ENCODE results near the gene NRG2.

NRG2 gene

DNA sequence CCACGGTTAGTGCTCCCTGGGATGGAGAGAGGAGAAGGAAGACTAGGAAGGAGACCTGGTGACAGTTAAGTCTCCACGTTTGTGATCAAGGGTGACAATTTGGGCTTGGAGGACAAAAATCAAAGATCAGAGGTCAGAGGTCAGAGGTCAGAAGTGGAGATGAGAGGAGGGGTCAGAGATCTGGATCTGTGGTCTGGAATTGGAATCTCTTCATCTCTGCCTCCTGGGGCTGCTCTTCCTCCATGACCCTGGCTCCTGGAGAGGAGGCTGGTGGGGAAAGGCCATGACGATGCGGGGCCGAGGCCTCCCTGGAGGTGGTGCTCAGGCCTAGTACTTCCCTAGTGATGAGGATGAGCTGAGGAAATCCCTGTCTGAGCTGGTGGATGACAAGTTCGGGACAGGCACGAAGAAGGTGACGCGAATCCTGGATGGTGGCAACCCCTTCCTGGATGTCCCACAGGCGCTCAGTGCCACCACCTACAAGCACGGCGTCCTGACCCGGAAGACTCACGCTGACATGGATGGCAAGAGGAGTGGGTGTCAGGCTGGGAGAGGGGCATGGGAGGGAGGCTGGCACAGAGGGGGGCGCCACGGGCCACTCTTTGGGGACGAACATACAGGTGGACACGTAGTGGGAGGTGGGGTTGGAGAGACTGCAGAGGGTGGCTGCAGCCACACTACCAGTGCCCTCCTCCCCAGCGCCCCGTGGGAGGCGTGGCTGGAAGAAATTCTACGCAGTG, 206.5 kb downstream of the NRG2 start:
- Histone ChIP-seq H3K36me3 (ENCODE audit: control insufficient read depth, insufficient read depth, low read length) (no peaks in the 10 kb centered on the region), H3K27me3 (ENCODE audit: control insufficient read depth, insufficient read depth, low read length) (no peaks in the 10 kb centered on the region), H3K4me3 (ENCODE audit: low read length) (no peak overlapping the region), H3K4me1 (ENCODE audit: control insufficient read depth, insufficient read depth, low read length) (no peaks in the 10 kb centered on the region), H3K27ac (ENCODE audit: low read length) (no peak overlapping the region), H3K9me3 (ENCODE audit: control insufficient read depth, insufficient read depth, low read length) (no peaks in the 10 kb centered on the region)
- no peak for DNase-seq (ENCODE audit: low read depth, low spot score)
- WGBS (ENCODE audit: insufficient coverage, insufficient read length), result no CpG with 5 or more reads among the region's 22 CpGs

GRCh38 chr5:139835656-139836055, 207.4 kb downstream of the NRG2 start:
- H3K27ac ChIP-seq (ENCODE audit: low read length), result no peak overlapping the region
- no peak overlapping the region for H3K4me3 ChIP-seq (ENCODE audit: low read length)
- H3K4me1 ChIP-seq (ENCODE audit: control insufficient read depth, insufficient read depth, low read length), result no peaks in the 10 kb centered on the region
- no peaks in the 10 kb centered on the region for H3K27me3 ChIP-seq (ENCODE audit: control insufficient read depth, insufficient read depth, low read length)
- no CpG with 5 or more reads among the region's 3 CpGs for WGBS (ENCODE audit: insufficient coverage, insufficient read length)
- no peaks in the 10 kb centered on the region for H3K36me3 ChIP-seq (ENCODE audit: control insufficient read depth, insufficient read depth, low read length)
- no peaks in the 10 kb centered on the region for H3K9me3 ChIP-seq (ENCODE audit: control insufficient read depth, insufficient read depth, low read length)
- no peak for DNase-seq (ENCODE audit: low read depth, low spot score)

DNA sequence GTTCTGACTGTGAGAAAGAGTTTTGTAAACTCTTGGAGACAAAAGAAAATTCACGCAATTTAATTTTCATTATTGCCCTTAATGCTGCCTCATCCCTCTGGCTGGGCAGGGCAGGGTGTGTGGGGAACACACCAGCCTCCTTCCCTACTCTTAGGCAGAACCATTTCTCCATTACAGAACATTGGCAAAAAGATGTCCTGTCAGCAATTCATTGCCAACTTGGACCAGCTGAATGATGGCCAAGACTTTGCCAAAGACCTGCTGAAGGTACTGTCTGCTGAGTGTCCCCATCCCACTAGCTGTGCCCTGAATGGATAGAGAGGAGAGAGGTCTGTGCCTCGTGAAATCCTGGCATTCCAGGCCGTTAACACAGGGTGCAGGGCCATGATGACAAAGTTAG, 209.6 kb downstream of the NRG2 start:
- no peak overlapping the region for H3K4me3 ChIP-seq (ENCODE audit: low read length)
- H3K36me3 ChIP-seq (ENCODE audit: control insufficient read depth, insufficient read depth, low read length), result no peaks in the 10 kb centered on the region
- no CpG with 5 or more reads among the region's 3 CpGs for WGBS (ENCODE audit: insufficient coverage, insufficient read length)
- H3K27me3 ChIP-seq (ENCODE audit: control insufficient read depth, insufficient read depth, low read length), result no peaks in the 10 kb centered on the region
- no peaks in the 10 kb centered on the region for H3K4me1 ChIP-seq (ENCODE audit: control insufficient read depth, insufficient read depth, low read length)
- H3K27ac ChIP-seq (ENCODE audit: low read length), result no peak overlapping the region
- no peak for DNase-seq (ENCODE audit: low read depth, low spot score)
- no peaks in the 10 kb centered on the region for H3K9me3 ChIP-seq (ENCODE audit: control insufficient read depth, insufficient read depth, low read length)

DNA sequence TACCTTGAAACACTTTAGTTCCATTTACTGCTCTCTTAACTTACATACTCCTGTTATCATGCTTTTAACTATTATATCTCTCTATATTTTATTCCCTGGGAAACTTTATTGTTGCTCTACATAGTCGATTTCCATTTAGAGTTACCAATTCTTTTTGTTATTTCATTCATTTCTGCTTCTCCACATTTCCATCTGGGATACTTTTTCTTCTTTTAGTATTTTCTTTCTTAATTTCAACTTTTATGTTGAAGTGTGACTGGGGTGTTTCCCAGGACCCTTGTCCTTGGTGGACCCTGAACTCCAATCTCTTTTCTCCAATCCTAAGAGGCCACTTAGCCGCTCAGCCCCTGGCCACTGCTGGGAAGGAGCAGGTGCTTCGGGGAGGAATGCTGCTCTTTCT, 211.5 kb downstream of the NRG2 start:
- H3K27me3 ChIP-seq (ENCODE audit: control insufficient read depth, insufficient read depth, low read length), result no peaks in the 10 kb centered on the region
- H3K9me3 ChIP-seq (ENCODE audit: control insufficient read depth, insufficient read depth, low read length), result no peaks in the 10 kb centered on the region
- H3K4me1 ChIP-seq (ENCODE audit: control insufficient read depth, insufficient read depth, low read length), result no peaks in the 10 kb centered on the region
- no peak overlapping the region for H3K4me3 ChIP-seq (ENCODE audit: low read length)
- H3K27ac ChIP-seq (ENCODE audit: low read length), result no peak overlapping the region
- WGBS (ENCODE audit: insufficient coverage, insufficient read length), result no CpG with 5 or more reads among the region's 3 CpGs
- no peak for DNase-seq (ENCODE audit: low read depth, low spot score)
- H3K36me3 ChIP-seq (ENCODE audit: control insufficient read depth, insufficient read depth, low read length), result no peaks in the 10 kb centered on the region

DNA sequence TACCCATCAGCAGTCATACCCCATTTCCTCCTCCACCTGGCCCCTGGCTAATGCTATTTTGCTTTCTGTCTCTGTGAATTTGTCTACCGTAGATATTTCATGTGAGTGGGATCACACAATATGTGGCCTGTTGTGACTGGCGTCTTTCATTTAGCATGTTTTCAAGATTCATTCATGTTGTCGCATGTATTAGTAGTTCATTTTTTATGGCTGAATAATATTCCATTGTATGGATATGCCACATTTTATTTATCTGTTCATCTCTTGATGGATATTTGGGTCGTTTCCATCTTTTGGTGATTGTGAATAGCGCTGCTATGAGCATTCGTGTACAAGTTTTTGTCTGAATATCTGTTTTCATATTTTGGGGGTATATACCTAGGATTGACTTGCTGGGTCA, 213.6 kb downstream of the NRG2 start:
- Histone ChIP-seq H3K4me3 (ENCODE audit: low read length) (no peak overlapping the region), H3K27me3 (ENCODE audit: control insufficient read depth, insufficient read depth, low read length) (no peaks in the 10 kb centered on the region), H3K36me3 (ENCODE audit: control insufficient read depth, insufficient read depth, low read length) (no peaks in the 10 kb centered on the region), H3K4me1 (ENCODE audit: control insufficient read depth, insufficient read depth, low read length) (no peaks in the 10 kb centered on the region), H3K27ac (ENCODE audit: low read length) (no peak overlapping the region), H3K9me3 (ENCODE audit: control insufficient read depth, insufficient read depth, low read length) (no peaks in the 10 kb centered on the region)
- DNase-seq (ENCODE audit: low read depth, low spot score), result no peak
- WGBS (ENCODE audit: insufficient coverage, insufficient read length), result no CpG with 5 or more reads among the region's 6 CpGs

- Histone ChIP-seq H3K36me3 (ENCODE audit: control insufficient read depth, insufficient read depth, low read length) (no peaks in the 10 kb centered on the region), H3K9me3 (ENCODE audit: control insufficient read depth, insufficient read depth, low read length) (no peaks in the 10 kb centered on the region), H3K27ac (ENCODE audit: low read length) (no peak overlapping the region), H3K27me3 (ENCODE audit: control insufficient read depth, insufficient read depth, low read length) (no peaks in the 10 kb centered on the region), H3K4me3 (ENCODE audit: low read length) (no peak overlapping the region), H3K4me1 (ENCODE audit: control insufficient read depth, insufficient read depth, low read length) (no peaks in the 10 kb centered on the region)
- DNase-seq (ENCODE audit: low read depth, low spot score), result no peak
- WGBS (ENCODE audit: insufficient coverage, insufficient read length), result no CpG with 5 or more reads among the region's 8 CpGs
Measured at GRCh38 chr5:139828207-139828895, 214.7 kb downstream of the NRG2 start.

DNA sequence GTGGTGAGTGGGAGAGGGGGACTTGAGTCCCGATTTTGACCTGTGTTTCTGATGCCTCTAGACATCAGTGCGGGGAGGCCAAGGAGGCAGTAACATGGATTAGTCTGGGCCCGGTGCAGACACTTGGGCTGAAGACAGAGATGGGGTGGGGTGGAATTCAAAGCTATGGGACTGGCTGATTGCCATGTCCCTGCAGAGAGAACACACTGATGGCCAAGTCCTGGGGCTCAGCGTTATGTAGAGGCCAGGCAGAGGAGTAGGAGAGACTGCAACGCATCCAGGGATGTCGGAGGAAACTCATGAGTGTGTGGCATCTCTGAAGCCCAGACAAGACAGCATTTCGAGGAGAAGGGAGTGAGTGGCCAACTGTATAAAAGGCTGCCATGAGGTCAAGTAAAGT, 217.4 kb downstream of the NRG2 start:
- no peak for DNase-seq (ENCODE audit: low read depth, low spot score)
- Histone ChIP-seq H3K36me3 (ENCODE audit: control insufficient read depth, insufficient read depth, low read length) (no peaks in the 10 kb centered on the region), H3K4me3 (ENCODE audit: low read length) (no peak overlapping the region), H3K27ac (ENCODE audit: low read length) (no peak overlapping the region), H3K4me1 (ENCODE audit: control insufficient read depth, insufficient read depth, low read length) (peaks cover 3% of the 10 kb centered on the region), H3K27me3 (ENCODE audit: control insufficient read depth, insufficient read depth, low read length) (no peaks in the 10 kb centered on the region), H3K9me3 (ENCODE audit: control insufficient read depth, insufficient read depth, low read length) (no peaks in the 10 kb centered on the region)
- WGBS (ENCODE audit: insufficient coverage, insufficient read length), result no CpG with 5 or more reads among the region's 7 CpGs

GRCh38 chr5:139823757-139824355, 219.2 kb downstream of the NRG2 start:
- Histone ChIP-seq H3K27me3 (ENCODE audit: control insufficient read depth, insufficient read depth, low read length) (no peaks in the 10 kb centered on the region), H3K4me3 (ENCODE audit: low read length) (no peak overlapping the region), H3K27ac (ENCODE audit: low read length) (no peak overlapping the region), H3K36me3 (ENCODE audit: control insufficient read depth, insufficient read depth, low read length) (no peaks in the 10 kb centered on the region), H3K4me1 (ENCODE audit: control insufficient read depth, insufficient read depth, low read length) (peaks cover 3% of the 10 kb centered on the region), H3K9me3 (ENCODE audit: control insufficient read depth, insufficient read depth, low read length) (no peaks in the 10 kb centered on the region)
- no peak for DNase-seq (ENCODE audit: low read depth, low spot score)
- no CpG with 5 or more reads among the region's 7 CpGs for WGBS (ENCODE audit: insufficient coverage, insufficient read length)

DNA sequence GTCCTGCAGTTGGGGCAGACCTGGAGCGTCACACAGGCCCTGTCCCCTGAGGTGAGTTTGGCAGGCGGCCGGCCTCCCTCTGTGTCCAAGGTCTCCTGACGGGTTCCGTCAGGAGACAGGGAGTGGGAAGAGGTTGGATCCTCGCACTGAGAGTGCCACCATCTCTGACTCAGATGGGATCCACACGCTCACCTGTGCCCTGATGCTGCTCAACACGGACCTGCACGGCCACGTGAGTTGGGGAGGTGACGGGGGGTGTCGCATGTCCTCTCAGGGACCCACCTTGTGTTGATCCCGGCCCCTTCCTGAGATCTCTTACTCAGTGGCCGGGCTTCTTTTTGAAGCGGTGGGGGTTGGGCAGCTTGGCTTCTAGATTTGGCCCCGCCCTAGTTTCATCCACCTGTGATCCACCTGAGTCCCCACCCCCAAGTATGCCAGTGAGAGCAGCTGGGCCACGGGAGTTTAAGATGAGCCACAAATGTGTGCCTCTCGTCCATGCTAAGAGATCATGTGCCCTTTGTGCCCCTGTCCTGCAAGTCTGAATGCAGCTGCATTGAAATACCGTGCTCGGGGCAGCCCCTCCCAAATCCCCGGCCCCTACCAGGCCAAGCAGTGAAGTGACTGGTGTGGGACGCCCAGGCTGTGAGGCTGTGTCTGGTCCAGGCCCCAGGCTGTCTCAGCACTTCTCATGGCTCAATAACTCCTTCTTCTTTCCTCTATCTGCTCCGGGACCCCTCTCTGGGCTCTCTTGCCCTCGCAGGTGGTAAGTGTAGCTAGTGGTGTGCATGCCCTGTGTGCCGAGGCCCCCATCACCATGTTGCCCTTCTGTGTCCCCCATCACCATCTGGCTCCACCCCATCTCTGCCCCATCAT, 220.3 kb downstream of the NRG2 start:
- Histone ChIP-seq H3K4me3 (ENCODE audit: low read length) (no peak overlapping the region), H3K36me3 (ENCODE audit: control insufficient read depth, insufficient read depth, low read length) (no peaks in the 10 kb centered on the region), H3K4me1 (ENCODE audit: control insufficient read depth, insufficient read depth, low read length) (peaks cover 3% of the 10 kb centered on the region), H3K27me3 (ENCODE audit: control insufficient read depth, insufficient read depth, low read length) (no peaks in the 10 kb centered on the region), H3K27ac (ENCODE audit: low read length) (no peak overlapping the region), H3K9me3 (ENCODE audit: control insufficient read depth, insufficient read depth, low read length) (no peaks in the 10 kb centered on the region)
- WGBS (ENCODE audit: insufficient coverage, insufficient read length), result no CpG with 5 or more reads among the region's 25 CpGs
- DNase-seq (ENCODE audit: low read depth, low spot score), result no peak

DNA sequence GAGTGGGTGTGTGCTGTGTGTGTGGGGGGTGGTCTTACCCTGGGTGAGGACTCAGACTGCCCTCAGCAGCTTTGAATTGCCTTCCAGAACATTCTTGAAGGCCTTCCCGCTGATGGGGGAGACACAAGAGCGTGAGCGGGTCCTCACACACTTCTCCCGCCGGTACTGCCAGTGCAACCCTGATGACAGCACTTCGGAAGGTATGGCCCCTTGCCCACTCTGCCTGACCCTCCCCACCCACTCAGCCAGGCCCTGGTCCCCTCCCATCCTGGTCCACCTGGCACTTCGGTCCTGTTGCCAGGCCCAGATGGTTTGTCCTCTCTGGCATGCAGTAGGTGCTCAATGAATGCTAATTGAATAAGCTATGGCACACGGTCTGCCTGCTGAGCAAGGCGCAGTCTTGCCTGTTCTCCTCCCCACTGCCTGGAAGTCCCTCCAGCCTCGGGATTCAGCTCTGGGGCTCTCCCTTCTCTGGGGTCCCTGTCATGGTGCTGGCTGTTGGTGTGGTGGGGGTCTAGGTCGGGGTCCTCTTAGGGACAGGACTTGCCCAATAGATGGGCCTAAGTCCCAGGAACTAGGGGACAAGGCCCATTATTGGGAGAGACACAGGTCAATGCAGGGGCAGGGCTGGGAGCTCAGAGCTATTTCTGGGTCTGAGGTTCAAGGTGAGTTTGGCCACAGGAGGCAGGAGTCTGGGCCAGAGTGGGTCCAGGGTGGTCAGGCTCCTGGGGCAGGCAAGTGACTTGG, 221.1 kb downstream of the NRG2 start:
- H3K27ac ChIP-seq (ENCODE audit: low read length), result no peak overlapping the region
- H3K27me3 ChIP-seq (ENCODE audit: control insufficient read depth, insufficient read depth, low read length), result no peaks in the 10 kb centered on the region
- no peak overlapping the region for H3K4me3 ChIP-seq (ENCODE audit: low read length)
- H3K36me3 ChIP-seq (ENCODE audit: control insufficient read depth, insufficient read depth, low read length), result no peaks in the 10 kb centered on the region
- no peaks in the 10 kb centered on the region for H3K9me3 ChIP-seq (ENCODE audit: control insufficient read depth, insufficient read depth, low read length)
- no CpG with 5 or more reads among the region's 11 CpGs for WGBS (ENCODE audit: insufficient coverage, insufficient read length)
- peaks cover 3% of the 10 kb centered on the region for H3K4me1 ChIP-seq (ENCODE audit: control insufficient read depth, insufficient read depth, low read length)
- DNase-seq (ENCODE audit: low read depth, low spot score), result no peak

Measured in iPS DF 6.9 (cell line).